T-helper 2 cell (primary cell): ENCODE data around the gene CDK19.
"Not testable (repeated sequence)": the region's sequence is repeated elsewhere in the genome, so short reads cannot be mapped to it uniquely, and the experiment has no call there.

Experiments
- DNase-seq, 5 experiments: peaks; one replicate each; pipeline versions ENCODE4 v3.0.0 to v3.0.0-alpha.2; 2012 to 2022
- total RNA-seq, 2 donors: gene quantifications; one replicate each; lab custom pipeline; 2026; lab: John Stamatoyannopoulos, UW

The CDK19 gene
- 15.9 to 23.6 reads per million in 2 donors for total RNA-seq

DNA sequence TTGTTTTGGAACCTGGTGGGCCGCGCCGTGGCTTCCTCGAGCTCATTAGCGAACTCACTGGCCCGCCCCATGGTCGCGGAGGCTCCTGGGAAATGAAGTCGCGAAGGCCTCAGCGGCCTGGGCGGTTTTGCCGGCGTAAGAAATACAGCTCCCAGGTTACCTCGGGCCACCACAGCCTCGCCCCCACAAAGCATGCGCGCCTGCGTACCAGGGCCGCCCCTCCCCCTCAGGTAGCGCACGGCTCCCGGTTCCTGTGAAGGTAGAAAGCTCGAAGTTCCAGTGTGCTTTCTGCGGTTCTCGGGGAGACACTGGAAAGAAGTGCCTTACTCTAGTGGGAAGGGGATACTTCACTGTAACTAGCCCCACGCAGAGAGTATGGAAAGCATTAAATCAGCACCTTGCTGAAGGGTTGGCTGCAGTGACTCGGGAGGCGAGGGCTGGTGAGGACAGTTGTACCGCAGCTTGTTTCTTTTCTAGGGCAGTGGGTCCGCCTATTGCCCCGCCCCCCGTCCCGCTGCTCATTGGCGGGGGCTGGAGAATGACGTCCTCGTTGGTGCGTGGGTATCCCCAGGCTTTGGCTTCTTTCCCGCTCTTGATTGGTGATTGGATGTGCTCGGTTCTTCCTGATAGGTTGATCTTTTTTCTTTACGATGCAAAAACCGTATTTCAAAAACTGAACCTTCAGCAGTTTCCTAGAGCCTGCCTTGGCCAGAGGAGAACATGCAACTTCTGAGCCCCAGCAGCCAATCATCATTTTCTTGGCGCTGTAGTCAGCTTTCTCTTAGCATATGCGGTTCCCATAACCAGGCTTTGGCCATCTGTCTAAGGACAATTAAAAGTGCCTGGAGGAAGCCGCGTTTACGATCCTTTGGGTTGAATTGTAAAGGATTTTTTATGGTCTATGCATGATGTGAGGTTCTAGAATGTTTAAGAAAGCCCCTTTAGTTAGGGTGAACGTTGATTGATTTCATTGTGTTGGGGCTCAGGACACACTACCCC, at the start of gene CDK19:
CDK19 (minus strand) TSS at position 59 of the 999 bp plus-strand sequence. CDS start 333 bp downstream, outside the sequence.
- peak; percentile 96 to 100 (median 98) for DNase-seq

DNA sequence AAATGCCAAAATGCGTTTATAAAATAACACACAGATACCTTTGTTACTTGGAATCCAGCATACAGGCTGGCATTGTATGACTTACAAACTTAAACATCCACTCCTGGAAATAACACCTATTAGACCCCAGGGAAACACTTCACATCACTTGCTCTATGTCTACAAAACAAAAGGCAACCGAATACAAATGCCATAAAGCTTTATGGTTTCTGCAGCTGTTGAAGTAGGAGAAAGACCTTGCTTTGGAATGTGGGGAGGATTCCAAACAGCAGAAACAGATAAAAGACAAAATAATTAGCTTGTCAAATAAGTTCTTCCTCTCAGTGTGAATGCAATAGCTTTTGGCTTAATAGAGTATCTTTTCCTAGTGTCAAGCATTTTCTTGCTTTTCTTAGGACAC, 49.6 kb upstream of the CDK19 start:
- DNase-seq: no peak

DNA sequence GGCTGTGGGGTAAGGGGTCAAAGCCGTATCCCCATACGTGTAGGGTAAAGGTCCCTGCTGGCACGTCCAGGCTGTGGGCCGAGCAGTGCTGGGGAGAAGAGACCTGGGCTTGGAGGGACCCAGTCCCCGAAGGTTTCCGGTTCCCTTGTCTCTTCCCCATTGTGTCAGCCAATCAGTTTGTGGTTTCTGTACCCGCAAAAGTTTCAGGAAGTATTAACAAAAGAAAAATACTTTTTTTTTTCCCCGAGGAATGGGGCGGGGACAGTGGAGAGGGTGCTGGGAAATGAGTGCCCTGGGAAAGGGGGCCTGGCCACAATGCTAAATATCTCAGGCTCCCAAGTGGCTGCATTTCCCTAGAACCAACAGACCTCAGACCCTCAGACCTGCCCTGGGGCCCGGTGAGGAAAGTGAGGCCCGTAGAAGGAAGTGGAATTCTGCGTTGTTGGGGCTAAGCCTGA, 44.1 kb upstream of the CDK19 start:
- no peak for DNase-seq

DNA sequence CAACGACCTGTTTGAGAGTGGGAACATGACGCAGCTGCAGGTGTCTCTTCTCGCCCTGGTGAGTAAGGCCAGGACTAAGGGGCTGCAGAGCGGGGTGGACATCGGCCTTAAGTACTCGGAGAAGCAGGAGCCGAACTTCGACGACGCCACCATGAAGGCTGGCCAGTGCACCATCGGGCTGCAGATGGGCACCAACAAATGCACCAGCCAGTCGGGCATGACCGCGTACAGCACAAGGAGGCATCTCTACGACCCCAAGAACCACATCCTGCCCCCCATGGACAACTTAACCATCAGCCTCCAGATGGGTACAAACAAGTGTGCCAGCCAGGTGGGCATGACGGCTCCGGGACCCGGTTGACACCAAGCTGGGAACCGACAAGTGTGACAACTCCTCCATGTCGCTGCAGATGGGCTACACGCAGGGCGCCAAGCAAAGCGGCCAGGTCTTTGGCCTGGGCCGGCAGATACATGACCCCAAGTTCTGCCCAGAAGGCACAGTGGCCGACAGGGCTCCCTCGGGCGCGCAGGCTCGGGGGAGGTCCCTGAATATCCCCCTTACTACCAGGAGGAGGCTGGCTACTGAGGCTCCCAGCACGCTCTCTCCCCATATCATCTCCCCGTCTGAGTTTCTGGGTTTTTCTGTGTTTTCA, 43.4 kb upstream of the CDK19 start:
- DNase-seq: no peak

DNA sequence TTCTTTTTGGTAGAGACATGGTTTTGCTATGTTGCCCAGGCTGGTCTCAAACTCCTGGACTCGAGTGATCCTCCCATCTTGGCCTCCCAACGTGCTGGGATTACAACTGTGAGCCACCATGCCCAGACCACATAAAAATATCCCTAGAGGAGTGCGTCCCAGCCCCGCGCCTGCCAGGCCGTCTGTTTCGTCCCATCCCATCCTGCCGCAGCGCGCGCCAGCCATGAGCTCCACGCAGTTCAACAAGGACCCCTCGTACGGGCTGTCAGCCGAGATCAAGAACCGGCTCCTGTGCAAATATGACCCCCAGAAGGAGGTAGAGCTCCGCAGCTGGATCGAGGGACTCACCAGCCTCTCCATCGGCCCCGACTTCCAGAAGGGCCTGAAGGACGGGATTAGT, 42.7 kb upstream of the CDK19 start:
- DNase-seq: no peak

DNA sequence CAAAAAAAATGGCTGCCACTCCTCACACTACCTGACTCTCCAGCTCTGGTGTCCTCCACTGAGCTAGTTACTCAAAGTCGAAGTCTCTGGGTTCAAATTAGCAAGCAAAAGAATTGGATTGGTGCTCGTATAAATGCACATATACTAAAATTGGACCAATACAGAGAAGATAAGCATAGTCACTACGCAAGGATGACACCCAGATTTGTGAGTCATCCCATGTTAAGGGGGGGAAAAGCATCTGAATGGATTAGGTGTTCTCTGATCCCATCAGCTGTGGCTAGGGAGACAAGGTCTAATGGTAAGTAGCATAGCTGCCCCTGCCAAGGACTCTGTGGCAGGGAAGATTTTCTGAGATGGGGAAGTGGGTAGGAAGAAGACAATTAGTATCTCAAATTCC, 41.0 kb upstream of the CDK19 start:
- no peak for DNase-seq

DNA sequence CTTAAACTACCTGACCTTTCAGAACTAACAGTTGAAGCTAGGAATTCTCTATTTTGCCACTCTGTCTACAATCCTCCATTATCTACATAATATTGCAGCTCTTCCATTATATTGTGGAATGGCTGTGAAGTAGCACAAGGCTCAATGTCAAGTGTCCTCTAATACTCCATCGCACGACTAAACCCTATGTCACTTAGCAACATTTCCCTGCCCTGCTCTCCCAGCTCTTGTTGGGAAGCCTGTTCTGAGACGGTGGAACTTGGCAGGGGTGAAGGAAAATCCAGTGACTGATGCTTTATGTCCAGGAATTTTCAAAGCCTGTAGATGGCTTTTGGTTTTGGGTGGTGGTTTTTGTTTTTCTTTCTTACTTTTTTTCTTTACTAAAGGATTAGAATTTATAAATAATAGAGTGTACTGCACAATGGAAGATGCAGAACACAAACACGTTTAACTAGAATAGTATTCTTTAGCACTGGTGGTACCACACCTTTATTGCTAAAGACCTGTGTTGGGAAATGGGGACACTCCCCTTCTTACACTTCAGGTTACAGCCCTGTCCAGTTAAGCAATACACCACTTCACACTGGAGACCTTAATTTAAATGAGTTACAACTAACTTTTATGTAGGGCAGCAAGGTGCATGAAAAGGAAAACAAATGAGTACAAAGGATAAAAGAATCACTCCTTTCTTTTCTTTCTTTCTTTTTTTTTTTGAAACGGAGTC, 38.6 kb upstream of the CDK19 start:
- DNase-seq: no peak

DNA sequence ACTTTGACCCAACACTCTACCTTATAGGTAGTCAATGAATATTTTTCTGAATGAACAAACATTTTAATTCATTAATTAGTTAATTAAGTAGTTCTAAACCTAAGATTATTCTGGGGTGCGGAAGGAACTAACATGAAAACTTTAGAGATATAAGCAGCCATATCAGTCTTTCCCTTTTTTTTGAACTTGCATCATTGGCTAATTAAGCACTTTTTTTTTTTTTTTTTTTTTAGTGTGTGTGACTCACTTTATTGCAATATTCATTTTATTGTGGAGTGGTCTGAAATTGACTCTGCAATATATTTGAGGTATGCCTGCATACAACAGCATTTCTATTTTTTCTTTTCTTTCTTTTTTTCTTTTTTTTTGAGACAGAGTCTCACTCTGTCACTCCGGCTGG, 37.5 kb upstream of the CDK19 start:
- no peak for DNase-seq

DNA sequence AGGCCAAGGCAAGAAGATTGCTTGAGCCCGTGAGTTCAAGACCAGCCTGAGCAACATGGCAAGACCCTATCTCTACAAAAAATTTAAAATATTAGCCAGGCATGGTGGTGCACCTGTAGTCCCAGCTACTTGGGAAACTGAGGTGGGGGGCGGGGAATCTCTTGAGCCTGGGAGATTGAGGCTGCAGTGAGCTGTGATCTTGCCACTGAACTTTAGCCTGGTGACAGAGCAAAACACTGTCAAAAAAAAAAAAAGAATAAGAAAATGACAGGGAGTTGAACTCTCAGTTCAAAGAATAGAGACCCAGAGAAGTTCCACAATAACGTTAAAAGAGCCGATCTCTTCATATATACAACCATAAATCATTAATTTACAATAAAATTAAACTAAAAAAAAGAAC, 34.5 kb upstream of the CDK19 start:
- DNase-seq: no peak

DNA sequence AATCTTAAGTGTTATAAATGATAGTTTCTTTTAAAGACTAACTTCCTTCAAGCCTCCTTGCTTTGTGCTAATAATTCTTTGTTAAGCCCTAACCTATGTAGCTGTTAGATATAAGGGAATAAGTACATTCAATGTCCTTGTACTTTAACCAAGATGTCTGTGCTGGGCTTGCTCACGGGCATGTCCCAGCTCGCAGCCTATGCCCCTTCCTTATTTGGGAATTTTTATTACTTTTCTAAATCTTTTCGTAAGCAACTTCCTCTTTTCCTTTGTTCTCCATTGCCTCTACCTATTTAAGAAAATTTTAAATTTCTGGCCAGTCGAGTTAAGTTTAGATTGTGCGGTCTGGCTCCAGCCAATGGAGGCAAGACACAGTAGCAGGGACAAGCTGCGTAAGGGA, 26.0 kb upstream of the CDK19 start:
- DNase-seq: no peak

DNA sequence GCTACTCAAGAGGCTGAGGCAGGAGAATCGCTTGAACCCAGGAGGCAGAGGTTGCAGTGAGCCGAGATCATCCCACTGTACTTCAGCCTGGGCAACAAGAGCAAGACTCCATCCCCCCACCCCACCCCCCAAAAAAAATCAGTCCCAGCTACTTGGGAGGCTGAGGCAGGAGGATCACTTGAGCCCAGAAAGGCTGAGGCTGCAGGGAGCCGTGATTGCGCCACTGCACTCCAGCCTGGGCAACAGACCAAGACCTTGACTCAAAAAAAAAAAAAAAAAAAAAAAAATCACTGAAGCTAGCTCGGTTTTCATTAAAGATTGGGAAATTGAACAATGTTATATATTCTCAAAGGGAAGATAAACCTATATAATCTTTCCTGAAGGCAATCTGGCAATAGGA, 20.5 kb upstream of the CDK19 start:
- not testable (repeated sequence) for DNase-seq

DNA sequence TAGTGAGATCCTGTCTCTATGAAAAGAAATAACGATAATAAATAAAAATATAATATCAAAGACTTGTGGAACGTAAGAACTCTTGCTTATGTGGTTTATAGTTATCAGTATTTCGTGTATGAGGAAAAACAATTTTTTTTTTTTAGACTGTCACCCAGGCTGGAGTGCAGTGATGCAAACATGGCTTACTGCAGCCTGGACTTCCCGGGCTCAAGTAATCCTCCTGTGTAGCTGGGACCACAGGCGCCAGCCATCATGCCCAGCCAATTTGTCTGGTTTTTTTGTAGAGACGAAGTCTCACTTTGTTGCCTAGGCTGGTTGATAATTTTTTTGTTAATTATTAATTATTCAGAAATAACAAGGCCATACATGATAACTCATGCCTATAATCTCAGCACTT, 18.6 kb upstream of the CDK19 start:
- no peak for DNase-seq

DNA sequence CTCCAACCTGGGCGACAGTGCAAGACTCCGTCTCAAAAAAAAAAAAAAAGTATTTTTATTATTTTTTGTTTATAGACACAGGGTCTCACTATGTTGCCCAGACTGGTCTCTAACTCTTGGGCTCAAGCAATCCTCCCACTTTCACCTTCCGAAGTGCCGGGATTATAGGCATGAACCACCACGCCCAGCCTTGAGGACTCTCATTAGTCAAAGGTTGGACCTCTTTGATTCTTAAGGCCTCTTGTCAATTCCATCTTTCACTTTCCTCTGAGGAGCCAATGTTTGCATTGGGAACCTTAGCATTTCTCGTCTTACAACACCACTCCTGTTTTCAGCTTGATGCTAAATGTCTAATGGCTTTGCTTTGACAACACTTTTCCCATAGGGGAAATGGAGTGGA, 16.1 kb upstream of the CDK19 start:
- no peak for DNase-seq

DNA sequence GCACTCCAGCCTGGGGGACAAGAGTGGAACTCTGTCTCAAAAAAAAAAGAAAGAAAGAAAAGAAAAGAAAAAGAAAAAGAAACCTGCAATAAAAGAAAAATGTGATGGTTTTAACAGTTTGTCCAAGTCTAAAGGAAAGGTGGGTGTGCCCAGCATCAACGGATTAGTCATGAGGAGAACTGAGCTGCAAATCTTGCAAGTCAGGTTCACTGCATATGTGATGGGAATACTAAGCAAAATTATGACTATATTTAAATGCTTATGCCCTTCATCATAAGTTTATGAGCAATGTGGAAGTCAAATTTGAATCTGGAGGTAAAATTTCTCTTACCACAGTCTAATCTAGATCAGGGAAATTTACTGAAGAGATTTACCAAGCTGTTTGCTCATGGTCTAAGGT, 13.1 kb upstream of the CDK19 start:
- no peak for DNase-seq

DNA sequence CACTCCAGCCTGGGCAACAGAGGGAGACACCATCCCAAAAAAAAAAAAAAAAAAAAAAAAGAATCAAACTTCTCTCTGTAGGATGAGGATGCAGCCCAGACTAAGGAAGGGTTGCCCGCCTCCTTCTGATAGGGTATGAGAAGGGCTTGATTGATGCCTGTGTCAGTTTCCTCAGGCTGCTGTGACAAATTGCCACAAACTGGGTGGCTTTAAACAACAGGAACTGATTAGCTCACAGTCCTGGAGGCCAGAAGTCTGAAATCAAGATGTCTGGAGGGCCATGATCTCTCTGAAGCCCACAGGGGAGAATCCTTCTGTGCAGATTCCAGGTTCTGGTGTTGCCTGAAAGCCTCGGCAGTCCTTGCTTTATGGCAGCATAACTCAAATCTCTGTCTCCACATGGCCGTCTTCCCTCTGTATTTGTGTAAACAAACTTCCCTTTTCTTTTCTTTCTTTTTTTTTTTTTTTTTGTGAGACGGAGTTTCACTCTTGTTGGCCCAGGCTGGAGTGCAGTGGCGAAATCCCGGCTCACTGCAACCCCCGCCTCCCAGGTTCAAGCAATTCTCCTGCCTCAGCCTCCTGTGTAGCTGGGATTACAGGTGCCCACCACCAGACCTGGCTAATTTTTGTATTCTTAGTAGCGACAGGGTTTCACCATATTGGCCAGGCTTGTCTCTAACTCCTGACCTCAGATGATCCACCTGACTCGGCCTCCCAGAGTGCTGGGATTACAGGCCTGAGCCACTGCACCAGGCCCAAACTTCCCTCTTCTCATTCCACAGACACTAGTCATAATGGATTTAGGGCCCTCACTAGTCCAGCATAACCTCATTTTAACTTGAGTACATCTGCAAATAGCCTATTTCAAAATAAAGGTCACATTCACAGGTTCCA, 11.2 kb upstream of the CDK19 start:
- DNase-seq: no peak

DNA sequence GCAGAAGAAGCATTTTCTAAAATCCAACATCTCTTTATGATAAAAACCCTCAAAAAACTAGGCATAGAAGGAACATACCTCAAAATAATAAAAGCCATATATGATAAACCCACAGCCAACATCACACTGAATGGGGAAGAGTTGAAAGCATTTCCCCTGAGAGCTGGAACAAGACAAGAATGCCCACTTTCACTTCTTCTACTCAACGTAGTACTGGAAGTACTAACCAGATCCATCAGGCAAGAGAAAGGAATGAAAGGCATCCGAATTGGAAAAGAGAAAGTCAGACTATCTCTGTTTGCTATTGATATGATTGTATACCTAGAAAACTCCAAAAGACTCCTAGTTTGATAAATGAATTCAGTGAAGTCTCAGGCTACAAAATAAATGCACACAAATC, 7.9 kb upstream of the CDK19 start:
- no peak for DNase-seq

DNA sequence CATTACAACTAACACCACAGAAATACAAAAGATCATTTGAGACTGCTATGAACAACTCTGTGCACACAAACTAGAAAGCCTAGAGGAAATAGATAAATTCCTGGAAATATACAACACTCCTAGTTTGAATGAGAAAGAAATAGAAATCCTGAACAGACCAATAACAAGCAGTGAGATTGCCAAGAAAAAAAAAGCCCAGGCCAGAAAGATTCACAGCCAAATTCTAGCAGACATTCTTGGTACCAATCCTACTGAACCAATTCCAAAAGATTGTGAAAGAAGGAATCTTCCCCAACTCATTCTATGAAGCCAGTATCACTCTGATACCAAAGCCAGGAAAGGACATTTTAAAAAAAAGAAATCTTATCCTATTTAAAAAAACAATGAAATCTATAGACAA, 7.0 kb upstream of the CDK19 start:
- DNase-seq: no peak

DNA sequence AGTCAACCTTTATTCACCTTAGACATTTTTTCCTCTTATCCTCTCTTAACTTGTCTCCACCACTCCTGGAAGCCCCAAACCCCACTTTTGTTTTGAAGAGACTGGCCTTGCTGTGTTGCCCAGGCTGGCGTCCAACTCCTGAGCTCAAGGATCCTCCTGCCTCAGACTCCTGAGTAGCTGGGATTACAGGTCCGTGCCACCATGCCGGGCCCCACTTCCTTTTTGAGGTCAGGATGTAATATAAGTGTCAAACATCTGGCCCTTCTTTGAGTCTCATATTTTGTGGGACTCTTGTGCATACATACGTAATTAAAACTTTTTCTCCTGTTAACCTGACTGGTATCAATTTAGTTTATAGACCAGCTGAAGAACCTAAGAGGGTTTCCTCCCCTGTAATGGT, 1.4 kb upstream of the CDK19 start:
- DNase-seq: peak in 1 of 5 experiments; percentile 50

DNA sequence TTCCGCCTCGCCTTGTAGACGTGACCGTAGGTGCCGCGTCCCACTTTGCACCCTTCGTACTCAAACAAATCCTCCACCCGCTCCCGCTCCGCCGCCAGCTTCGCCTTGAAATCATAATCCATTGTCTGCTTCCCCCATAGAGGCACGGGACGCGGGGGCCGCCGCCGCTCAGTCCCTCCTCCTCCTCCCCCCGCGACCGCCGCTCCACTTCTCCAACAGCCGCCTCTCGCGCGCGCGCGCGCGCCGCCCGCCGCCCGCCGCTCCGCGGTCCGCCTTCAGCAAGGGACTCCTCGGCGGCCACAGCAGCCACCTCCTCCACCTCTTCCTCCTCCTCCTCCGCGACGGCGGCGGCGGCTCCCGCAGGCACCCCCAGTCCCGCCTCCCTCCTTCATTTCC, 256 bp downstream of the CDK19 start:
- no peak for DNase-seq

DNA sequence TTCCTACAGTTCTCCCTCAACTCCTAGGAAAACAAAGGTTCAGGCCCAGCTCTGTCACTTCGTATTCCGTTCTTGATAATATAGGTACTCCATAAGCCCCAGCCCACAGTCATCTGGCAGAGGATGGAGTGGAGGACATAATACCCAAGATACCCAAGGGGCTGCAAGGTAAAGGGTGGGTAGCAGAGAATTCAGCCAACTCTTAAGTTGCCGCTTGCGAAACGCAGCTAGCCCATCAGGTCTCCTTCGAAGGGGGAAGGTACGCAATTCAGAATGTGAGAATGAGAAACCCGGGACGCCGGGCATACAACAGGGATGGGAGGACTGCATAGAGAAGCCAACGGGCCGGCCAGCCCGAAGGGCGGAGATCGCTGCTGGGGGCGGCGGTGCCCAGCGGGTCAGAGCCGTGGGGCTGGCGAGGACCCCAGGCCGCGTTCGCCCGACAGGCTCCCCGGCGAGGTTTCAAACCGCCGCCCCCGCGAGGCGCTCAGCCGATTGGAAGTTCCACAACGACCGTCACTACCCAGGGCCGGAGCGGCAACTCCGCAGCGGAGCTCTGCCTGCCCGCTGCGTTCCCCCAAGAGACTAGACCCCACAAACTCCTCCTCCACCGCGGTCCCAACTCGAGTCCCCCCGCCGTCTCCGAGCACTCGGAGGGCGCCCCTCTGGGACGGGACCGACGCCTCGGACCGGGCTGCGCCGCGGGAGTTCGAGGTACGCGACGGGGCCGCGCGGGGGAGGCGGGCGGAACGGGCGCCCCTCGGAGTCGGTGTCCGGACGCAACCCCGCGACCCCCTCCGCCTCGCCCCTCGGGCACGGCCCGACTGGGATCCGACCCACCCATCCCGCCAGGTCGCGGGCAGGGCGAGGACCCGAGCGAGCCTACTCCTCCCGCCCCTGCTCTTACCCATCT, 911 bp downstream of the CDK19 start:
- peak; percentile 29 to 75 (median 44) for DNase-seq
